Gastroesophageal sphincter (tissue), 4 donors: Measurements from ENCODE around the gene DAPK1. TPM values are rescaled to one million over a fixed set of nuclear protein-coding genes. Genes with fewer than 3 reads are reported as not detected.

Source experiments
- ATAC-seq: fragments of 150-250 bp; one replicate; pipeline ENCODE4 v1.9.1; 2016; ENCODE audit warnings: mild to moderate bottlenecking, moderate library complexity
- H3K27ac ChIP-seq, 4 donors: fragments of 200-600 bp; sonication (generic) in 3 of 4; 1 replicate in 3 of 4; 2 replicates in 1 of 4; pipeline ENCODE4 v1.5.1; 2016 to 2019
- H3K27me3 ChIP-seq: fragments of 200-600 bp; sonication (generic); one replicate; pipeline ENCODE4 v1.5.1; 2019
- H3K36me3 ChIP-seq, 2 donors: fragments of 200-600 bp; sonication (generic); one replicate each; pipeline ENCODE4 v1.5.1; 2019; ENCODE audit warnings: control low read depth in 1 of 2
- H3K4me1 ChIP-seq, 3 donors: fragments of 200-600 bp; sonication (generic); 1 replicate in 2 of 3; 2 replicates in 1 of 3; pipeline ENCODE4 v1.5.1; 2016 to 2019; ENCODE audit warnings: control low read depth in 2 of 3
- H3K4me3 ChIP-seq, 2 donors: fragments of 200-600 bp; sonication (generic); one replicate each; pipeline ENCODE4 v1.5.1; 2019; ENCODE audit warnings: mild to moderate bottlenecking in 1 of 2, moderate library complexity in 1 of 2
- H3K9me3 ChIP-seq, 3 donors: fragments of 200-600 bp; sonication (generic); one replicate each; pipeline ENCODE4 v1.5.1; 2017 to 2019; ENCODE audit warnings: control low read depth in 2 of 3
- EP300 ChIP-seq: sonication (generic); formaldehyde crosslinking; IDR thresholded peaks from one replicate; pipeline ENCODE4 v1.6.1; 2017; ENCODE audit warnings: antibody characterized with exemption, mild to moderate bottlenecking
- POLR2A ChIP-seq, 2 donors: fragments of 450-650 bp; IDR thresholded peaks; one replicate each; pipeline ENCODE4 v1.6.1; 2017; ENCODE audit warnings: antibody characterized with exemption in 2 of 2, mild to moderate bottlenecking in 2 of 2, moderate library complexity in 1 of 2
- POLR2AphosphoS5 ChIP-seq: sonication (generic); formaldehyde crosslinking; IDR thresholded peaks from one replicate; pipeline ENCODE4 v1.6.1; 2017; ENCODE audit warnings: antibody characterized with exemption
- WGBS, 2 donors: methylation state at CpG; one replicate each; pipeline ENCODE4 v1.1.5; 2018; ENCODE audit warnings: low coverage in 1 of 2; 5-methylcytosine and 5-hydroxymethylcytosine counted together
- total RNA-seq, 4 donors: library from RNA; depleted of rRNA; stranded (reverse); fragments of >200 nt; gene quantifications; one replicate each; pipeline ENCODE4 v1.1.0, GENCODE V29; 2016
- TF ChIP-seq, protein P1 (sequence below), 4 experiments: fragments of 200-600 bp in 2 of 4; fragments of 450-650 bp in 2 of 4; sonication (generic) in 1 of 4; IDR thresholded peaks; one replicate each; pipeline ENCODE4 v1.5.1; 2017 to 2019; ENCODE audit warnings: antibody characterized with exemption in 4 of 4, mild to moderate bottlenecking in 2 of 4, moderate library complexity in 2 of 4

DAPK1 gene
- total RNA-seq, 4 donors from 2014 or later = 52.3 to 119 (median 75.3) TPM

DNA sequence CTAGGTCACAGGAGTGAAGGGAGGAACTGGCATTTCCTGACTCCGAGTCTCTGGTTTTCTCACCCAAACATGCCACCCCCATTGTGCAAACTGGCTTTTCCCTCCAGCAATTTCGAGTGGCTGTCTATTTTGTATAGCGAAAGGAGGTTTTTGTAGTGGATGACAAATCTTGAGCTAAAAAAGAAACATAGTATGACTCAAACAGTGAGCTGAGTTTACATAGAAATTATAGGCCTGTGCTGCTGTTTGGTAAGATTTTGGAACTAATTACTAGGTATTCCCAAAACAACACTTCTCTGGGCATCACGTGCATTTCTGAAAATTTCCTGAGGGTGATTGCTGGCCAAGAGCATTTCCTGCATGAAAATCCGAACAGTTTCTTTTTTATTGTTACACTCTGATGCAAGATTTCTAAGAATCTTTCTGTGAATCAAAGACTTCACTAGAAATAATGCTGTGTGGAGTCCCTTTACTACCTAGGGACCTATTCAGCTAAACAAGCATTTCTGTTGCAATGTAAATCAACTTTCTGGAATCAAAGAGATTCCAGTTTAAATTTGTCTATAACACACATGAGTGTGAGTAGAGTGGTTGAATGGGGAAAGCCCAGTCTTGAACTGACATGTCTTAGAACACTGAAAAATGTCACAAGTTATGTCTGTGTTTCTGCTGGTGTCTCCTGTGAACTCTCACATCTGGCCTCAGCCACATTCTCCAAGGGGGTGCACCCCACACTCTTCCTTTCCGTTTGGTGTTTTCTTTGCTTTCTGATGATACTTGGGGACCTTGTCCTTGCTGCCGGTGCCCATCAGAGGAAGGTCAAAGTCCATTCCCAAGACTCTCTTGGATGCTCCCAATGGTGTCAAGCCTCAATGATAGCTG is 33.3 kb upstream of the DAPK1 start:
- no peaks in the 10 kb centered on the region for H3K9me3 ChIP-seq
- H3K27ac ChIP-seq = peak overlapping the region in 3 of 4 donors; percentile 15 to 70 (median 52)
- 19 to 31% methylated on average over 5 to 7 of the region's 7 CpGs for WGBS, 2 donors
- H3K4me1 ChIP-seq = peaks cover 0 to 14% (median 4%) of the 10 kb centered on the region in 3 donors
- peak; percentile 80 for ATAC-seq
- TF ChIP-seq POLR2AphosphoS5 (peak; percentile 80), EP300 (no peak)
- TF ChIP-seq, protein P1, sequence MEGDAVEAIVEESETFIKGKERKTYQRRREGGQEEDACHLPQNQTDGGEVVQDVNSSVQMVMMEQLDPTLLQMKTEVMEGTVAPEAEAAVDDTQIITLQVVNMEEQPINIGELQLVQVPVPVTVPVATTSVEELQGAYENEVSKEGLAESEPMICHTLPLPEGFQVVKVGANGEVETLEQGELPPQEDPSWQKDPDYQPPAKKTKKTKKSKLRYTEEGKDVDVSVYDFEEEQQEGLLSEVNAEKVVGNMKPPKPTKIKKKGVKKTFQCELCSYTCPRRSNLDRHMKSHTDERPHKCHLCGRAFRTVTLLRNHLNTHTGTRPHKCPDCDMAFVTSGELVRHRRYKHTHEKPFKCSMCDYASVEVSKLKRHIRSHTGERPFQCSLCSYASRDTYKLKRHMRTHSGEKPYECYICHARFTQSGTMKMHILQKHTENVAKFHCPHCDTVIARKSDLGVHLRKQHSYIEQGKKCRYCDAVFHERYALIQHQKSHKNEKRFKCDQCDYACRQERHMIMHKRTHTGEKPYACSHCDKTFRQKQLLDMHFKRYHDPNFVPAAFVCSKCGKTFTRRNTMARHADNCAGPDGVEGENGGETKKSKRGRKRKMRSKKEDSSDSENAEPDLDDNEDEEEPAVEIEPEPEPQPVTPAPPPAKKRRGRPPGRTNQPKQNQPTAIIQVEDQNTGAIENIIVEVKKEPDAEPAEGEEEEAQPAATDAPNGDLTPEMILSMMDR (IDR thresholded peaks at IDR 0.05) = peak in 1 of 4 experiments; percentile 7
- H3K27me3 ChIP-seq = no peaks in the 10 kb centered on the region
- H3K36me3 ChIP-seq = no peaks in the 10 kb centered on the region
- H3K4me3 ChIP-seq = no peak overlapping the region

DNA sequence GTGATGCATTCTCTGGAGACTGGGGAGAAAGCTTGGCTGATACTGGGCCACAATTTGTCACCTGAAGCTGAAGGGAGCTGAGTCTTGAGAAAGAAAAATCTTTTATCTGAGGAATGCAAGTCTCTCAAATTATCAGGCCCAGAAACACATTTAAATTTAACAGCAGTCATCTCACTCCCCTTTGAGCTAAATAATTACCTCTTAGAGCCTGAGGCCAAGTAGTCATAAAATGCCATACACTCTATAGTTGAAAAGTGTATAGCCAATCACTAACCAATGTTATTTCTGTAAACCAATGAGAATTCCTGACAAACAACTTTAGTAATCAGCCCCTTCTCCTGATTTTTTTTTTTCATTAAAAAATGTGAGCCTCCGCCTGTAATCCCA is 32.7 kb upstream of the DAPK1 start:
- ATAC-seq = no peak
- H3K4me1 ChIP-seq = peaks cover 0 to 14% (median 4%) of the 10 kb centered on the region in 3 donors
- no peak overlapping the region for H3K4me3 ChIP-seq
- no peaks in the 10 kb centered on the region for H3K27me3 ChIP-seq
- H3K9me3 ChIP-seq = no peaks in the 10 kb centered on the region
- no CpG with 5 or more reads among the region's 1 CpG for WGBS, 2 donors
- no peak for TF ChIP-seq POLR2AphosphoS5
- no peak for TF ChIP-seq EP300
- no peak for TF ChIP-seq POLR2A (IDR thresholded peaks at IDR 0.05)
- TF ChIP-seq, protein P1 (IDR thresholded peaks at IDR 0.05) = no peak
- H3K27ac ChIP-seq = peak overlapping the region in 1 of 4 donors; percentile 70
- no peaks in the 10 kb centered on the region for H3K36me3 ChIP-seq

DNA sequence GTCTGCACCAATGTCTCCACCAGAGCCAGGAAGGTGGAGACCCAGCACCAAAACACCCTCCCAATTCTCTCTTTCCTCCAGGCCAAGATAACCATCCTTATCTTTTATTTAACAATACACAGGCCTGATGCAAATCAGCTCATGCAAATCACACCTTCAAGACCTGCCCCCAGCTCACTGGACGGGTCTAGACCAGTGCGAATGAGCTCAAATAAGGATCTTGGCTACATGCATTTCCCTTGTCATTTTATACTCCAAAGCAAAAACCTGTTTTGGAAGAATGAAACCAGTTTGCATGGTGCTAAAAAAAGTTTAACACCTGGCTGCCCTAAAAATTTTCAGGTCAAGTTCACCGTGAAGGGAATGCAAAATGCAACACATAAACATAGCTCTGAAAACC is 31.9 kb upstream of the DAPK1 start:
- H3K4me3 ChIP-seq = no peak overlapping the region
- TF ChIP-seq, protein P1 (IDR thresholded peaks at IDR 0.05) = no peak
- no peak for TF ChIP-seq POLR2A (IDR thresholded peaks at IDR 0.05)
- no peak for TF ChIP-seq POLR2AphosphoS5
- TF ChIP-seq EP300 = no peak
- no peaks in the 10 kb centered on the region for H3K9me3 ChIP-seq
- H3K27ac ChIP-seq = no peak overlapping the region
- WGBS, 2 donors = 61 to 85% methylated on average over 3 of the region's 3 CpGs
- no peaks in the 10 kb centered on the region for H3K27me3 ChIP-seq
- ATAC-seq = no peak
- peaks cover 0 to 14% (median 4%) of the 10 kb centered on the region in 3 donors for H3K4me1 ChIP-seq
- H3K36me3 ChIP-seq = no peaks in the 10 kb centered on the region

DNA sequence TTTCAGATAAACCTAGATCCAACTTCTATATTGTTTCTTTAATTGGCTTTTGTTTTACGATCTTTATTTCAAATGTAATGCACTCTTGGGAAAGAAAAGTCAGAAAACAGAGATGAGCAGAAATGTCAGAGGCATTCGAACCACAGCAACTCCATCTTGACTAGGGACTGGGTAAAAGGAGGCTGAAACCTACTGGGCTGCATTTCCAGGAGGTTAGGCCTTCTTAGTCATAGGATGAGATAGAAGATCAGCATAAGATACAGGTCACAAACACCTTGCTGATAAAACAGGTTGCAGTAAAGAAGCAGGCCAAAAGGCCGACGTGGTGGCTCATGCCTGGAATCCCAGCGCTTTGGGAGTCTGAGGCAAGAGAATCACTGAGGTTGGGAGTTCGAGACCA is 30.5 kb upstream of the DAPK1 start:
- 94 to 96% methylated on average over 6 of the region's 6 CpGs for WGBS, 2 donors
- no peak for TF ChIP-seq EP300
- TF ChIP-seq POLR2AphosphoS5 = no peak
- TF ChIP-seq, protein P1 (IDR thresholded peaks at IDR 0.05) = no peak
- TF ChIP-seq POLR2A (IDR thresholded peaks at IDR 0.05) = no peak

More for the DNA sequence above, 30.5 kb upstream of the DAPK1 start:
- no peak overlapping the region for H3K27ac ChIP-seq
- no peaks in the 10 kb centered on the region for H3K36me3 ChIP-seq
- no peaks in the 10 kb centered on the region for H3K27me3 ChIP-seq
- no peaks in the 10 kb centered on the region for H3K9me3 ChIP-seq
- H3K4me1 ChIP-seq = peaks cover 0 to 14% (median 4%) of the 10 kb centered on the region in 3 donors
- H3K4me3 ChIP-seq = no peak overlapping the region
- ATAC-seq = no peak
